Thymus (tissue), 11 donors: ENCODE data around the gene EPAS1. TPM values are rescaled to one million over a fixed set of nuclear protein-coding genes. Genes with fewer than 3 reads are reported as not detected.
A peak's percentile ranks its signal among the peaks of the same experiment; 100 is the strongest.

Source experiments
- DNase-seq, 9 donors: peaks; one replicate each; pipeline ENCODE4 v3.0.0-alpha.2; 2013; ENCODE audit warnings: low spot score in 9 of 9, low read depth in 6 of 9, missing footprints in 1 of 9
- H3K27ac ChIP-seq, 2 donors: one replicate each; pipeline ENCODE4 v1.5.1; 2013; ENCODE audit warnings: control low read depth in 1 of 2, low read depth in 1 of 2, low read length in 1 of 2, mild to moderate bottlenecking in 1 of 2, moderate library complexity in 1 of 2
- H3K27me3 ChIP-seq, 2 donors: one replicate each; pipeline ENCODE4 v1.5.1; 2013; ENCODE audit warnings: low read length in 1 of 2; ENCODE audit not compliant: control insufficient read depth in 2 of 2, insufficient read depth in 1 of 2
- H3K36me3 ChIP-seq, 2 donors: one replicate each; pipeline ENCODE4 v1.5.1; 2013; ENCODE audit warnings: low read length in 1 of 2, mild to moderate bottlenecking in 1 of 2, moderate library complexity in 1 of 2; ENCODE audit not compliant: control insufficient read depth in 2 of 2, insufficient read depth in 2 of 2
- H3K4me1 ChIP-seq, 2 donors: one replicate each; pipeline ENCODE4 v1.5.1; 2013; ENCODE audit warnings: low read length in 2 of 2; ENCODE audit not compliant: control insufficient read depth in 2 of 2, insufficient read depth in 2 of 2
- H3K4me3 ChIP-seq, 2 donors: one replicate each; pipeline ENCODE4 v1.5.1; 2013; ENCODE audit warnings: low read length in 2 of 2, control low read depth in 1 of 2, mild to moderate bottlenecking in 1 of 2
- H3K9me3 ChIP-seq, 2 donors: one replicate each; pipeline ENCODE4 v1.5.1; 2013; ENCODE audit warnings: low read length in 1 of 2, mild to moderate bottlenecking in 1 of 2; ENCODE audit not compliant: control insufficient read depth in 2 of 2, insufficient read depth in 1 of 2
- WGBS: extraction: QIAGEN DNeasy Blood & Tissue Kit; methylation state at CpG from one replicate; pipeline ENCODE4 v1.1.7; 2013; 5-methylcytosine and 5-hydroxymethylcytosine counted together
- polyA plus RNA-seq: library from polyadenylated mRNA; stranded (reverse); fragments of 200-250 nt; gene quantifications from one replicate; pipeline ENCODE4 v1.2.3, GENCODE V29; 2013
- total RNA-seq: library from RNA; stranded (reverse); fragments of 120-200 nt; gene quantifications from one replicate; pipeline ENCODE4 v1.2.4, GENCODE V29; 2013
- donor health status: healthy.

The EPAS1 gene
- total and polyA plus RNA-seq, 2 donors: 3.1 to 48.9 TPM

DNA sequence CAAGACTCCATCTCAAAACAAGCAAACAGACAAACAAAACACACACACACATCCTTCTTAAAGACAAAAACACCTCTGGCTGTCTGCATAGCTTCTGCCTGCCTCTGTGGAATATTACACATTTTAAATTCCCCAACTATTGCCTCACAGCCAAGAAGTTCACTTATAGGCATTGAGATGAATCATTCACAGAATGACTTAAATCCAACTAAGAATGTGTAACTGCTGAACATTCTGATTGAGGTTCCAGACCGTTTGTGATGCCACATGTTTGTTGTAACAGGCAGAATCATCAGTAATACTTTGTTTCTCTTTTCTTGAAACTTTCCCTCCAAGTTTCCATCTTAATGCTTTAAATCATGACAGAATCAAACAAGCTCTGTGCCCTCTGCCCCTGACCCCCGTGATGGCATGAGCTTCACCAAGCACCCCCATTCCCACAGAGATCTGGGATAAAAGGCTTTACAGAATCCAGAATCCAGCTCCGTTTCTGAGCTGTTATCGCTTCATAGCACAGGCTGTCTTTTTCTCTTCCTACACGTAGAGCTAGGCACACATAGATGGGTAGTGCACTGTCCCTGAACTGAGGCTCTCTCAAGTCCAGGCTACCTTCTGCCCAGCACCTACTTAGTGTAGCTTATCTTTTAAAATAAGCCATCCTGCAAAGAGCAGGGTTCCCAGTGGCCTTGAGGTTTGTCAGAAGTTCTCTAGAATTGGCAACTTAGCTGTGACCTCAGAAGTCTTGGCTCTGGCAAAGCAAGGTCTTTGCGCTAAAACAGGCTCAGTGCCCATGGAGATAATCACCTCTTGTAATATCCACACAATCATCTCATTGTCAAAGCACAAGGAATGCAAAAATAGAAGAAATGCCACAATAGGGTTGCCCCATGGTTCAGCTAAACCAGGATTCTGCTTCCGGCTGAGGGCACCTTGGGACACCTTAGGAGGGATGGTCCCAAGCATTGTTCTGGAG, 32.9 kb downstream of the EPAS1 start:
- H3K27me3 ChIP-seq: no peaks in the 10 kb centered on the region
- H3K9me3 ChIP-seq: no peaks in the 10 kb centered on the region
- no peak overlapping the region for H3K27ac ChIP-seq
- H3K36me3 ChIP-seq: no peaks in the 10 kb centered on the region
- H3K4me3 ChIP-seq: no peak overlapping the region
- H3K4me1 ChIP-seq: peaks cover 0 to 15% of the 10 kb centered on the region in 2 donors
- no peak for DNase-seq
- 96% methylated on average over 7 of the region's 7 CpGs for WGBS

DNA sequence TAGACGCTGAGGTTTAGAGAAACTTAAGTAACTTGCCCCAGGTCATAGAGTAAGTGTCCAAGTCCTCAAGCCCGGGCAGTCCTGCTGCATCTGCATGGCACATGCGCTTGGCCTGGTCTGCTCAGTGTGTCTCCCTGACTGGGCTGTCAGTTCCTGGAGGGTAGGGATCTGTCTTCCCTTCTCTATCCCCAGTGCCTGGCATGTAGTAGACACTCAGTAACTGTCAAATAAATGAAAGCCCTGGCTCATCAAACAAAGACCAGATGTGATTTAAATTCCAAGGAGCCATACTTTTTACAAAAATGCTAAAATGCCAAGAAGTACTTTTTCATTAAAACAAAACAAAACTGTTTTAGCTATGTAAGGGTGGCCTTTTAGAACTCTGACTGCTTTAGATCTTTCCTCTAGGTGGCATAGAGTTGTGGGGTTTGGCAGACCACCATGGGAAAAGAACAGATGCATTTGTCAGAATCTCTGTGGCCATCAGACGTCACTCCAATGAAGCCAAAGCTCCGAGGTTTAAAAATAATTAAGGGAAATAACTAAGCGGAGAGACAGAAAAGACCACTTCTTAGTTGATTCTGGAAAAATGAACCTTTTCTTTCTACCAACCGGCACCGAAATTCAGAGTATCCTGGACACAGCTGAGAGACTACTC, 34.0 kb downstream of the EPAS1 start:
- WGBS: 90% methylated on average over 8 of the region's 8 CpGs
- no peak overlapping the region for H3K4me3 ChIP-seq
- DNase-seq: no peak
- H3K4me1 ChIP-seq: peaks cover 0 to 27% of the 10 kb centered on the region in 2 donors
- no peaks in the 10 kb centered on the region for H3K9me3 ChIP-seq
- H3K36me3 ChIP-seq: no peaks in the 10 kb centered on the region
- H3K27ac ChIP-seq: no peak overlapping the region
- no peaks in the 10 kb centered on the region for H3K27me3 ChIP-seq

DNA sequence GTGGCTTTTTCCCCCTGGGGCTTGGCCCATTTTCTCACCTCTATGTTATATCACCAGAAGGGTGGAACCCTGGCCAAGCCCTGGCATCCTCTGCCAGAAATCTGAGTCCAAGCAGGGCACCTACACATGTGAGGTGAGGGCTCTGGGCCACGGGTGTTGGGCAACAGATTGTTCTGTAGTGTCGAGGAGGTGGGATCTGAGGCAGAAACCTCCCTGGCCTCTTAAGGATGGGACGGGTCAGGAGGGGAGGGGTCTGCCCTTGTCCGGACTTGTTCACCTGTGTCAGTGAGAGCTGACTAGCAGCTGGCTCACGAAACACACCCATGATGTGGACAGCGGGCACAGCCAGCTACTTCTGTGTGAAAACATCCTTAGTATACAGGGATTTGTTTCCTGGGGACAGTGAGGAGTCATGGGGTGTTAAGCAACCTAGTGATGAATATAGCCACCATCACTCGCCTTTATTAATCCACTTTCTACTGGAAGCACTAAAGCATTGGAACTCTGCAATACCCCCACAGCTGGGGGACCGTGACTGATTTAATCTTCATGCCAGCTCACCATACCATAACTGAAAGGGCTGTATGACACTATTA, 35.6 kb downstream of the EPAS1 start:
- Histone ChIP-seq H3K4me1 (peaks cover 1 to 41% of the 10 kb centered on the region in 2 donors), H3K9me3 (no peaks in the 10 kb centered on the region), H3K36me3 (no peaks in the 10 kb centered on the region), H3K27ac (peak overlapping the region in 1 of 2 donors; percentile 75), H3K27me3 (no peaks in the 10 kb centered on the region), H3K4me3 (no peak overlapping the region)
- DNase-seq: no peak
- 96% methylated on average over 8 of the region's 8 CpGs for WGBS

DNA sequence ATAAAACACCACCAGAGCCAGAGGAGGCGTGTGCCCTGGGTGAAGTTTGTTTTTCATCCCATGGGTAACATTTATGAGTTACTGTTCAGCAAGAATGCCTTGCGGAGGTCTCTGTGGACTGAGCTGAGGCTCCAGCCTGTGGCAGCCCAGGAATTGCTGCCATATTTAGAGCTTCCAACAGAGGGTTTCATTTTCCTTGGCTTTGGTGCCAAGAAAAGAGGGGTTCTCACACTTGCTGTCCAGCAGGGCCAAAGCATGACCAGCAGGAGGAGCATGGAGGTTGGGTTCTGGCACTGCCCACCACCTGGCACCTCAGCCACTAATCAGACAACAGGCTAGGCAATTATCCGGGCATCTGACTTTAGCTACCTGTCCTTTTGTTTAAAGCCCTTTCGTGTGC, 36.7 kb downstream of the EPAS1 start:
- H3K4me3 ChIP-seq: no peak overlapping the region
- WGBS: 94% methylated on average over 4 of the region's 4 CpGs

DNA sequence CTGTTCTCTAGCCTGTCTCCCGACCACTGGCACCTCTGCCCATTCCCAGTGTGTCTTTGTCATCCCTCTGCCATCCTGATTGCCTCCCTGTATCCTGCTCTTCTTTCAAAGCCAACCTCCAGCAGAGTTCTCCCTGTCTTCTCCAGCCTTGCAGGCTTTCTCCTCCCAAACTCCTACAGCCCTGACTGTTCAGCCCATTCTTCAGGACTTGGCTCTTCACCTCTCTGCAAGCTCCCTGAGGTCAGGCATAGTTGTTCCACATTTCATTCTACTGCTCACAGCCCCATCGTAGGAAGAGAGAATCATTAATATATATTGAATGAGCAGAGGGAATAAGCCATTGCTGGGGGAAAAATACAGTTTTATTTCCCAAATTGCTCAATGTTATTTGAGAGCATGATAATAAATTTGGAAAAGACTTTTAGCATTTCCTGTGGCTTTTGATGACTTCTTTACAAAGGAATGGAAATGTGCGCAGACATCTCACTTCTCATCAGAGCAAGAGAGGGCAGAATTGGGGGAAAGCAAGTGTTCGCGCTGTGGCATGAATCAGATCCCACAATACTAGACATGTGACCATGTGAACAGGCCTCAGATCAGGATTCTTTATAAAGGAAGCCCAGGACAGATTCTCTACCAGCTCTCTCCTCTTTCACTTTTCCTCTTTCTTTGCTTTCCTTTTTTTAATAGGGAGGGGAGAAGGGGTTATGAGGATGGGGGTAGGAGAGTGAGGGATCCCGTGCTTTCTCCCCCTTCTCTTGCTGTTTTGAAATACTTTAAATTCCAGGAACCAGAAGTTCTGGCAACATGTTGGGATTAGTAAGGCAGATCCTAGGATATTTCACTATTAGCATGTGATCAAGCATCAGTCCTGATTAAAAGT, 37.4 kb downstream of the EPAS1 start:
- Histone ChIP-seq H3K27me3 (no peaks in the 10 kb centered on the region), H3K27ac (peak overlapping the region; percentile 15 to 48), H3K36me3 (no peaks in the 10 kb centered on the region), H3K4me1 (peaks cover 3 to 48% of the 10 kb centered on the region in 2 donors), H3K4me3 (no peak overlapping the region), H3K9me3 (no peaks in the 10 kb centered on the region)
- 67% methylated on average over 6 of the region's 6 CpGs for WGBS
- DNase-seq: no peak

More for the DNA sequence above, 36.7 kb downstream of the EPAS1 start:
- H3K9me3 ChIP-seq: no peaks in the 10 kb centered on the region
- no peaks in the 10 kb centered on the region for H3K36me3 ChIP-seq
- peaks cover 3 to 48% of the 10 kb centered on the region in 2 donors for H3K4me1 ChIP-seq
- H3K27ac ChIP-seq: no peak overlapping the region
- DNase-seq: no peak
- no peaks in the 10 kb centered on the region for H3K27me3 ChIP-seq

DNA sequence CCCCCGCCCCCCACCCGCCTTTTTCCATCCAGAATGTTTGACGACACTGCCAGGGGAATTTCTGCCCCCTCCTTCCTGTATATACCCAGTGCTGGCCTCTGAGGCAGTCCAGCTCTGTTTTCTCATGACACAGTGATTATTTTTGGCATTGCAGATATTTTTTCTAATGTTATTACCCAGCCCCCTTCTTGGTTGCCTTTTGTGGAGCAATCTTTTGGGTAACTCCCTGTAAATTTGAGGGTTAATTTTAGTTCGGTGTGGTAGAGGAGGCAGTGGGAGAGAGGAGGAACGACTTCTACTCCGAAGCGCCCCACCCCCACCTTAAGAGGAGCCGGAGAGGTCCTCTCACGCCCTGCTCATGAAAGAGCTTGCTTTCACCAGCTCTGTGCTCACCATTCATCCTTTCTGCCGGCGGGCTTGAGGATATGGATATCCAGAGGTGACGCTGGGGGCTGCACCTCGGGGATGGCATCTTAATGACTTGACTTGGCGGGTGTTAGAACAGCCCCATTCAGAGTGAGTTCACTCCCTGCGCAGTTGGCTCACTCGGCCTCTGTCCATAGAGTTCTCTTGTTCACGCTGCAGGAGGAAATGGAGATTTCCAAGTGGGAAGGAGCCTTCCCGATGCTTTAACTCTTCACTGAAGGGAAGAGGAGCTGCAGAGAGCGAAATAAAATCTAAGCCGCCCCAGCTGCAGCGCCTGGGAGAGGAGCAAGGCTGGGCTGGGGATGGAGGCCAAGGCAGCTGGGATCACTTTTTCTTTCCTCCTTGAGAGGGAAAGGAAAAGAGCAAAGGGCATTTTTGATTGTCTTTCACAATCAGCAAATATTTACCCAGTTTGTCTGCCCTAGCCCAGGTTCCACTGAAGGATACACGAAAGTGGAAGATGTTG, 38.4 kb downstream of the EPAS1 start:
- no peak for DNase-seq
- no peaks in the 10 kb centered on the region for H3K9me3 ChIP-seq

DNA sequence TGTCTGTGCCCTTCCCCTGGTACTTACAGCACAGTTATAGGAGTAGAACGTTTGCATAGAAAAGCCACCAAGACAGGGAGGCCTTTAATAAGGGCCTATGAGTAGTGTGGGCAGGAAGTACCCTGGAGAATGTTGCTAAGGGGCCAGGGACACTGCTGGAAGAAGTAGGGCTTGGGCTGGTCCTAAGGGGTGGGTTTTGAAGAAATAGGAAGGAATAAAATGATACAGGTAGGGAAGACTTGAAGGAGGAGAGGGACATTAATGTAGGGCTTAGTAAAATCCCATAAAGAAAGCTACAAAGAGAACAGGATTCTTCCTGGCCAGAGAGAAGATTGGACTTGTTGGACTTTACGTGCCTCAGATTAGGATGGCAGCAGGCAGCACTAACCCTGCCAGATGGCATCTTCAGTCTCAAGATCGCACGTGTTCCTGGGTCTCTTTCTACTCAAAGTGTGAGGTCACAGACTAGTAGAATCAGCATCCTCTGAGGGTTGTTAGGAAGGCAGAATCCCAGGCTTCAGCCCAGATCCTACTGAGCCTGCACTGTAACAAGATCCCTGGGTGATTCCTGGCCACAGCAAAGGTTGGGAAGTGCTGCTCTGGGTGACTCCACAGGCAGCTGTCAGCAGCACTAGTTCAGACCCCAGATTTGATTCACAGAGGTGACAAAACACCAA, 39.2 kb downstream of the EPAS1 start:
- Histone ChIP-seq H3K27ac (no peak overlapping the region), H3K27me3 (no peaks in the 10 kb centered on the region), H3K36me3 (no peaks in the 10 kb centered on the region), H3K9me3 (no peaks in the 10 kb centered on the region), H3K4me3 (no peak overlapping the region), H3K4me1 (peaks cover 3 to 45% of the 10 kb centered on the region in 2 donors)
- no peak for DNase-seq
- 73% methylated on average over 4 of the region's 4 CpGs for WGBS

More for the DNA sequence above, 38.4 kb downstream of the EPAS1 start:
- Histone ChIP-seq H3K4me3 (no peak overlapping the region), H3K27ac (peak overlapping the region in 1 of 2 donors; percentile 48), H3K36me3 (no peaks in the 10 kb centered on the region), H3K4me1 (peaks cover 3 to 45% of the 10 kb centered on the region in 2 donors), H3K27me3 (no peaks in the 10 kb centered on the region)
- 88% methylated on average over 22 of the region's 22 CpGs for WGBS
